PFSK-1 (cell line): ENCODE measurements around the gene EXD3.

Experiments used
- FOXP2 ChIP-seq: optimal IDR thresholded peaks from 2 replicates; pipeline ENCODE3; 2011; ENCODE audit warnings: borderline replicate concordance, control low read depth, inconsistent platforms; ENCODE audit not compliant: insufficient read depth; ENCODE audit errors: extremely low read length, extremely low read depth
- POLR2AphosphoS5 ChIP-seq: IDR thresholded peaks from 2 replicates; pipeline ENCODE4 v1.6.1; 2012; ENCODE audit warnings: low read depth, mild to moderate bottlenecking, control low read depth, low read length, moderate library complexity
- REST ChIP-seq, 2 experiments: IDR thresholded peaks; 2 replicates each; pipeline versions ENCODE4 v1.6.1 to v1.8.0; 2011 to 2012; ENCODE audit warnings: low read depth in 2 of 2, low read length in 2 of 2, control low read depth in 1 of 2, inconsistent platforms in 1 of 2, mild to moderate bottlenecking in 1 of 2, moderate library complexity in 1 of 2; ENCODE audit not compliant: insufficient read depth in 1 of 2
- SIN3A ChIP-seq: IDR thresholded peaks from 2 replicates; pipeline ENCODE4 v1.6.1; 2012; ENCODE audit warnings: mild to moderate bottlenecking, low read length, moderate library complexity, borderline replicate concordance; ENCODE audit not compliant: insufficient read depth
- TAF1 ChIP-seq: IDR thresholded peaks from 2 replicates; pipeline ENCODE4 v1.6.1; 2012; ENCODE audit warnings: low read length, control low read depth, borderline replicate concordance; ENCODE audit not compliant: insufficient read depth

EXD3 gene

GRCh38 chr9:137317718-137318511, 105.0 kb downstream of the EXD3 start:
- no peak for TF ChIP-seq SIN3A
- TF ChIP-seq POLR2AphosphoS5 = no peak
- no peak for TF ChIP-seq TAF1
- no peak for TF ChIP-seq FOXP2
- TF ChIP-seq REST (IDR thresholded peaks at IDR 0.05; ENCODE audit: insufficient read depth in 1 of 2, low read depth in 2 of 2, low read length in 2 of 2) = no peak

GRCh38 chr9:137317021-137317717, 105.8 kb downstream of the EXD3 start:
- no peak for TF ChIP-seq SIN3A
- no peak for TF ChIP-seq REST (IDR thresholded peaks at IDR 0.05; ENCODE audit: insufficient read depth in 1 of 2, low read depth in 2 of 2, low read length in 2 of 2)
- no peak for TF ChIP-seq POLR2AphosphoS5
- TF ChIP-seq TAF1 = no peak
- no peak for TF ChIP-seq FOXP2

- no peak for TF ChIP-seq FOXP2
- TF ChIP-seq REST (IDR thresholded peaks at IDR 0.05; ENCODE audit: insufficient read depth in 1 of 2, low read depth in 2 of 2, low read length in 2 of 2) = no peak
- TF ChIP-seq TAF1 = no peak
Measured at GRCh38 chr9:137316012-137316981, 106.7 kb downstream of the EXD3 start.

GRCh38 chr9:137315581-137316011, 107.4 kb downstream of the EXD3 start:
- TF ChIP-seq TAF1 (no peak), FOXP2 (no peak), REST (IDR thresholded peaks at IDR 0.05; ENCODE audit: insufficient read depth in 1 of 2, low read depth in 2 of 2, low read length in 2 of 2) (no peak), SIN3A (no peak), POLR2AphosphoS5 (no peak)
